Spleen (tissue), 7 donors: ENCODE results near the gene NELL2.

ENCODE experiments used
- POLR2A ChIP-seq, 3 donors: fragments of 450-650 bp; IDR thresholded peaks; one replicate each; pipeline ENCODE4 v1.5.1; 2017; ENCODE audit warnings: antibody characterized with exemption in 3 of 3, mild to moderate bottlenecking in 1 of 3
- TF ChIP-seq, protein P1 (sequence below), 11 experiments: fragments of 200-600 bp in 7 of 11; fragments of 450-650 bp in 4 of 11; sonication (generic) in 4 of 11; IDR thresholded peaks in 8 of 11; conservative IDR thresholded peaks in 3 of 11; 1 replicate in 7 of 11; 2 replicates in 4 of 11; pipeline versions ENCODE4 v1.4.0 to v1.8.0; 2016 to 2021; ENCODE audit warnings: antibody characterized with exemption in 11 of 11, inconsistent platforms in 4 of 11, mild to moderate bottlenecking in 1 of 11
- donor health status: DM: no; HTN: no; CAD: no; lungs with moderate emphysema.
- donor health status: DM: no; HTN: no; CAD: no.
- donor health status: DM: no; HTN: no; CAD: no.

GRCh38 chr12:44537354-44537753, 338.8 kb downstream of the NELL2 start:
- TF ChIP-seq, protein P1, sequence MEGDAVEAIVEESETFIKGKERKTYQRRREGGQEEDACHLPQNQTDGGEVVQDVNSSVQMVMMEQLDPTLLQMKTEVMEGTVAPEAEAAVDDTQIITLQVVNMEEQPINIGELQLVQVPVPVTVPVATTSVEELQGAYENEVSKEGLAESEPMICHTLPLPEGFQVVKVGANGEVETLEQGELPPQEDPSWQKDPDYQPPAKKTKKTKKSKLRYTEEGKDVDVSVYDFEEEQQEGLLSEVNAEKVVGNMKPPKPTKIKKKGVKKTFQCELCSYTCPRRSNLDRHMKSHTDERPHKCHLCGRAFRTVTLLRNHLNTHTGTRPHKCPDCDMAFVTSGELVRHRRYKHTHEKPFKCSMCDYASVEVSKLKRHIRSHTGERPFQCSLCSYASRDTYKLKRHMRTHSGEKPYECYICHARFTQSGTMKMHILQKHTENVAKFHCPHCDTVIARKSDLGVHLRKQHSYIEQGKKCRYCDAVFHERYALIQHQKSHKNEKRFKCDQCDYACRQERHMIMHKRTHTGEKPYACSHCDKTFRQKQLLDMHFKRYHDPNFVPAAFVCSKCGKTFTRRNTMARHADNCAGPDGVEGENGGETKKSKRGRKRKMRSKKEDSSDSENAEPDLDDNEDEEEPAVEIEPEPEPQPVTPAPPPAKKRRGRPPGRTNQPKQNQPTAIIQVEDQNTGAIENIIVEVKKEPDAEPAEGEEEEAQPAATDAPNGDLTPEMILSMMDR (IDR thresholded peaks at IDR 0.05 in 8 of 11, conservative IDR thresholded peaks at IDR 0.05 in 3 of 11) = no peak
- TF ChIP-seq POLR2A (IDR thresholded peaks at IDR 0.05) = no peak
